Fibroblast of skin of scalp (primary cell): ENCODE results near the gene TRIM62. TPM values are rescaled to one million over a fixed set of nuclear protein-coding genes. Genes with fewer than 3 reads are reported as not detected.

Experiments used
- DNase-seq: peaks from one replicate; pipeline ENCODE4 v3.0.0-alpha.2; 2013
- polyA plus RNA-seq, 2 experiments: library from polyadenylated mRNA; unstranded; fragments of 120-200 nt; gene quantifications; one replicate each; pipeline ENCODE4 v1.2.1, GENCODE V29; 2013; ENCODE audit not compliant: insufficient read length in 2 of 2

TRIM62 gene
- polyA plus RNA-seq (2013, experiment 1 of 2; ENCODE audit: insufficient read length), result 5.1 TPM
- 5.7 TPM for polyA plus RNA-seq (2013, experiment 2 of 2; ENCODE audit: insufficient read length)

DNA sequence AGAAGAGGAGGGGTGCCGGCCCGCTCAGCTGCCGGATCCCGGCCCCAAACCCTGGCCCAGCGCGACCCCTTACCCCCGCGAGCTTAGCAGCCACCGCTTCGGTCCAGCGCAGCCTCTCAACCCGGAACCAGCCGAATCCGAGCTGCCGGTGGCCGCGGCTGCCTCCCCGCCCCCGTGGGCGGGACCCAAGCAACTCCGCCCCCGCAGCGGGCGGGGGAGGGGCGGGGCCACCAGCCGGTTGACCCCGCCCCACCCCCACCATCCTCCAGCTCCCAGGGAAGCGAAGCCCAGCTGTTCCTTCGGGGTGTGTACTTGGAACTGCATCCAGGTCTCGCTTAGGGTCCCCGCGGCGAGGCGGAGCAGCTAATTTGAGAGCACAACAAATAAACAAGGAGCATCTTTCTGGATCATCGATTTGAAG, at the start of gene TRIM62:
TRIM62 (minus strand) TSS at position 123 of the 421 bp plus-strand sequence. CDS start 611 bp downstream, outside the sequence.
- peak; percentile 88 for DNase-seq

DNA sequence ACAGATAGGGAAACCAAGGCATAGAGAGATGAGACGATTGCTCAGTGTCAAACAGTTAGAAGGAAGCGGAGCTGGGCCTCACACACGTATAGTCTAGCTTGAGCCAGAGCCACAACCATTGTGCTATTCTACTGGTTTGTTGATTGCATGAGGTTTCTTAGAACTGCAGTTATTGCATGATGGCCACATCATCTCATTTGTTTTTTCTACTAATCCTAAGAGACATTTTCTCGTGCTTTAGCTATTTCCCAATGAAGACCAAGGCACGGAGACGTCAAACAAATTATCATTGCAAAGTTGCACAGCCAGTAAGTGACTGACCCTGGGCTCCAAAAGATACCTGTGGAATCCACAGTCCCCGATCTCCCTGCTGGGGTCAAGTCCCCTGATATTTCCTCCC, 49.3 kb upstream of the TRIM62 start:
- DNase-seq, result no peak

DNA sequence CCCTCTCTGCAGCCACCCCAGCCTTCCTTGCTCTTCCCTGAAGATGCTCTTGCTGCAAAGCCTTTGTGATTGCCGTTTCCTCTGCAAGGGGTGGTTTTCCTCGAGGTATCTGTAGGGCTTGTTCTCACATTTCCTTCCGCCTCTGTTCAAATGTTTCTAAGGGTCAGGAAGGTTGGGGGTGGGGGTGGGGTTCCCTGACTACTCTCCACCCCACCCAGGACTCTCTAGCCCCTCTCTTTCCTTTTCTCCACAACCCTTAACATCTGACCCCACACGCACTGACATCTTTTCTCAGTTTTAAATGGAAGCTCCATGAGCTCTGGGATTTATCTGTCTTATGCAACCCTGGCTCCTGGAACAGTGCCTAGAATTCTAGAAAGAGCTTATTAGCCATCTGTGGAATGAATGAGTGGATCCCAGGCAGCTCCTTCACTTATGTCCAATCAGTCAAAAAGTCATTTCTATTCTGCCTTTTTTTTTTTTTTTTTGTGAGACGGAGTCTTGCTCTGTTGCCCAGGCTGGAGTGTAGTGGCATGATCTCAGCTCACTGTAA, 47.2 kb upstream of the TRIM62 start:
- peak; percentile 94 for DNase-seq

DNA sequence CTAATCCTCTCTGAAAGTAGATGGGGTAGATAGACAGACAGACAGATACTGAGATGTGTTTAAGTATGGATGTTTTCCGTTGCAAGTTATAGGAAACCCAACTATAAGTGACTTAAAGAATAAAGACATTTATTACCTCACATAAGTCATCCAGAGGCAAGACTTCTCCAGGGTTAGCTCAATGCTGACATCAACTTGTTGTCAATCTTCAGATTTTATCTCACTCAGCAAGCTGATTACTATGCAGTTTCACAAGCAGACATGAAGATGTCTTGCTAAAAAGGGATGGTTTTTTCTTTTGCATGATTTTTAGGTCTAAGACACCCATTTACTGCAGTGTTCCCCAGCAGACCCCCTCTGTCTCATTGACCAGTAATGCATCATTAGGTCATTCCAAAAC, 43.7 kb upstream of the TRIM62 start:
- DNase-seq, result no peak

DNA sequence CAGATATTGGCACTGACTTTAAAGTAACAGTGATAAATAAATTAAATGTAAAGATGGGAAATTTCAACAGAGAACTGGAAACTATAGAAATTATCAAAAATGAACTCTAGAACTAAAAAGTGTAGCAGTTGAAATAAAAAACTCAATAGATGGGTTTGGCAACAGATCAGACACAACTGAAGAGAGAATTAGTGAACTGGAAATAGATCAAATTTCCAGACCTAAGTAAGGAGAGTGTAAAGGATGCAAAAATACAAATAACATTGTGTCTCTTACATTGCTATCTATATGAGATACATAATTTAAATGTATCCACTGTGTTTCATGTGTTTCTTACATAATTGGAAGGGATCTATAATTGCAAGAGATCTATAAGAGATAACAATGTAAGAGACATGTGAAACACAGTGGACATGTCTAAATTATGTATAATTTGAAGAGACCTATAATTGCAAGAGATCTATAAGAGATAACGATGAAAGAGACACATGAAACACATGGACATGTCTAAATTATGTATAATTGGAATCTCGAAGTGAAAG, 42.4 kb upstream of the TRIM62 start:
- no peak for DNase-seq

DNA sequence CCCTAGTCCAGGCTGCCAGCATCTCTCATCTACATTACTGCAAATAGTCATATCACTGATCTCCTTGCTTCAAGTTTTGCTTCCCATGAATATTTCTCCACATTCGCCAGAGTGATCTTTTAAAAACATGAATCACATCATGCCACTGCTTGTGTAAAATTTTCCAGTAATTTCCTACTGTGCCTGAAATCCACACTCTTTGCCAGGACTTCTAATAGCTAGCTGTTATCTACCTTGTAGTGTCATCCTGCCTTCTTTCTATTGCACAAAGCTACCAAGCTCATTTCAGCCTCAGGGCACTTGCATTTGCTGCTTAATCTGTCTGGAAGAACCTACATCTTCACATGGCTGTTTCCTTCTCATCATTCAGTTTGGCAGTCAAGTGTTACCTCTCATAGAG, 40.5 kb upstream of the TRIM62 start:
- DNase-seq, result no peak

DNA sequence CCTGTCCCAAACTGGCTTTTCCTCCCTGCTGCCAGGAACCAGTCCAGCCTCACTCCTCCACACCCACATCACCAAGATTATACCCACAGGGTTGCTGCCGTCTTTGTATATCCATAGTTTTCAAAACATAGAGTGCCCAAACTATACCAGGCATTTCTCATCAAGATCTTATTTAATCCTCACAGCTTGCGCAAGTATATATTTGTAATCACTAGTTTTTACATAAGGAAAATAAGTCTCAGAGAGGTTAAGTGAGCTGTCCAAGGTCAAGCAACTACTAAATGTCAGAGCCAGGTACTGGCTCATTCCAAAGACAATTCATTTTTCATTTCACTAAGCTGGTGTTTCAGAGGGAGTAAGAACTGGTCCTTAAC, 39.5 kb upstream of the TRIM62 start:
- DNase-seq, result no peak

DNA sequence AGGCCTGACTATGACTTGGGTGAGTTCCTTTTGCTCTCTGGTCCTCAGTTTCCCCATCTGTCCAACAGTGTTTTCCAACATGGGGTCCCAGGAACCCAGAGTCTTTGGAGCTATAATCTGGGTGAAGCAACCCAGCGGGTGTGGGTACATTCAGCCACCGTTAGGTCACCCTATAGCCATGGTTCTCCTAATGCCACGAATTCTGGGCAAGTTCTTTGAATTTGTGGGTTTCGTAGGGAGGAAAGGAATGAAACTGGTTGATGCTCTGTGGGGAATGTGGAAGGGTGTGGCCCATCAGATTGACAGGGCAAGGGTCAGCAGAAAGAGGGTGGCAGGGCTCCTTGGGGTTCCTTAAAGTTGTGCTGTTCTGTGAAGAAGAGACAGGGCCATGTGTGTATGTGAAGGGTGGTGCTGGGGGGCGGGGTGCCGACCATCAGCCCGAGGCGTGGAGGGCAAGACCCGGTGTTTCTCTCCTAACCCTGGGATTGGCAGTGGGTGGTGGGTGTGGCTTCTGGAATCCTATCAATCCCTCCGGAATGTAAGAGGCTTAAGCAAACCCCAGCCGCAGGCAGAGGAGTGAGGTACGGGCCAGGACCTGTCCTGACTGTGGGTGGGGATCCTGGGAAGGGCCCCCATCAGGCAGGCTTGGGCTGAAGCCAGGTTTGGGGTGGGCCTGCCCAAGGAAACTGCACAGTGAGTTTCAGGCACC, 39.0 kb upstream of the TRIM62 start:
- no peak for DNase-seq

DNA sequence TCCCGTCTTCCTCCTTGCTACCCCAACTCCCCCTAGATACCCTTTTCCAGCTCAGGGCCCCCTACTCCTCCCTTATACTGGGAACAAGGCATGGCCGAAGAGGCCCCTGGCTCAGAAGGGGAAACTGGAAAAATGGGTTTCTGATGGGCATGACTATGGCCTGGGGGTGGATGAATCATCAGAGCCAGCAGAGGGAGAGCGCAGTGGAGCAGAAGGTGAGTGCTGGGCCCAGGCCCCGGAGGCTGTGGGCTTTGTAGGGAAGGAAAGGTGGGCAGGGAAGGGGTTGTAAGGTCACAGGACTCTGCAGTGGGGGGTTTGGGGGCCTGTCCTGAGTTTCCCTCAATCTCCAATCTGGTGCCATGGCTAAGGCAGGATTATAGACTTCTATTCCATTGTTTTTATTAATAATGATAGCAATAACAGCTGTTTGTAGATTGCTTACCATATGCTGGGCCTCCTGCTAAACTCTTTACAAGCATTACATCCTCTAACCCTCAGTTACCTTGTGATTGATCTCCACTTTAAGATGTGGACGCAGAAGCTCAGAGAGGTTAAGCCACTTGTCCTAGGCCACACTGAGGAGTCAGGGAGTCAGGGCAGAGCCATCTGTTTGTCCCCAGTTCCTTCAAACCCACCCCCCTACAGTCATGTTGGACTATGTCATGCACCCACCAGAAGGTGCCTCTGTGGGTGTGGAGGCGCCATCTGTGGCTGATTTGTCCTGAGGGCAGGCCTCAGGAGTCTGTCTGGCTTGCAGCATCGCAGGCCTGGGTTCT, 38.2 kb upstream of the TRIM62 start:
- DNase-seq, result no peak

DNA sequence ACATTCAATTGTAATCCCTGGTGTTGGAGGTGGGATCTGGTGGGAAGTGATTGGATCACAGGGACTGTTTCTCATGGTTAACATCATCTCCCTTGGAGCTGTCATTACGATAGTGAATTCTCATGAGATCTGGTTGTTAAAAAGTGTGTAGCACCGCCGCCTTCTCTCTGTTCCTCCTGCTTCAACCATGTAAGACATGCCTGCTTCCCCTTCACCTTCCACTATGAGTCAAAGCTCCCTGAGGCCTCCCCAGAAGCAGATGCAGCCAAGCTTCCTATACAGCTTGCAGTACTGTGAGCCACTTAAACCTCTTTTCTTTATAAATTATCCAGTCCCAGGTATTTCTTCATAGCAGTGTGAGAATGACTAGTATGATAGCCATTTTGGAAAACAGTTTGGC, 30.1 kb upstream of the TRIM62 start:
- no peak for DNase-seq

DNA sequence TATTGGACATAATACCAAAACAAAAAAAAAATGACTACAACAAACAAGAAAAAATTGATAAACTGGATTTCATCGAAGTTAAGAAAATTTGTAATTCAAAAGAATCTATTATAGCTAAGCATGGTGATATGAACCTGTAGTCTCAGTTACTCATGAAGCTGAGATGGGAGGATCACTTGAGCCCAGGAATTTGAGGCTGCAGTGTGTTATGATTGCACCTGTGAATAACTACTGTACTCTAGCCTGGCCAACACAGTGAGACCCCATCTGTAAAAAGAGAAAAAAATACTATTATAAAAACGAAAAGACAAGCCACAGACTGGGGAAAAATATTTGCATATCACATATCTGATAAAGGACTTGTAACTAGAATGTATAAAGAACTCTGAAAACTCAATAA, 24.5 kb upstream of the TRIM62 start:
- no peak for DNase-seq

DNA sequence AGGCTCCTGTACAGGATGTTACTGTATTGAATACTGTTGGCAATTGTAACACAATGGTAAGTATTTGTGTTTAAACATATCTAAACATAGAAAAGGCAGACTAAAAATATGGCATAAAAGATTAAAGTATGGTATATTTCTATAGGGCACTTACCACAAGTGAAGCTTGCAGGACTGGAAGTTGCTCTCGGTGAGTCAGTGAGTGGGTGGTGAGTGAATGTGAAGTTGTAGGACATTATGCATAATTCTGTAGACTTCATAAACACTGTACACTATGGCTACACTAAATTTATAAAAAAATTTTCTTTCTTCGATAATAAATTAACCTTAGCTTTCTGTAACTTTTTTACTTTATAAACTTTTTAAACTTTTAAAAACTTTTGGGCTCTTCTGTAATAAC, 13.7 kb upstream of the TRIM62 start:
- no peak for DNase-seq

DNA sequence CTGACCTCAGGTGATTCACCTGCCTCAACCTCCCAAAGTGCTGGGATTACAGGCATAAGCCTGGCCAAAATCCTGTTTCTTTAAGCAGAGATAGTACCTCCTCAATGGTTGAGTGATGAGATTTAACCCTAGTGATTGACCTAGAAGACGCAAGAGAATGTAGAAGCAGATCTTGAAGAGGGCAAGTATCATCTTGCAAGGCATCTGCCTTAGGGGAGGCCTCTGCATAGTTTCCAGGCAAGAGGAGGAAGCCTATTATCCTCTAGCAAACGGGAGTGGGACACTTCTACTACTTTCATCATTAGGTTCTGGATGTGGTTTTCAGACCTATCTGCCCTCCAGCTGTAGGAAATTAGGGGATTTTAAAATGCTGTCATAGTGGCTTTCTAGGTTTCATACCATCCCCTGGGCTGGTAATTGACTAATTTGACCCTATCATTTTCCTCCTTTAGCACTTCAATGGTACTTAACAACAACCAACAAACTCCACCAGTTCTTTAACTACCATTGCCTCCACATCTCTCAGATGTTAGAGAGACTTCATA, 10.0 kb upstream of the TRIM62 start:
- no peak for DNase-seq

DNA sequence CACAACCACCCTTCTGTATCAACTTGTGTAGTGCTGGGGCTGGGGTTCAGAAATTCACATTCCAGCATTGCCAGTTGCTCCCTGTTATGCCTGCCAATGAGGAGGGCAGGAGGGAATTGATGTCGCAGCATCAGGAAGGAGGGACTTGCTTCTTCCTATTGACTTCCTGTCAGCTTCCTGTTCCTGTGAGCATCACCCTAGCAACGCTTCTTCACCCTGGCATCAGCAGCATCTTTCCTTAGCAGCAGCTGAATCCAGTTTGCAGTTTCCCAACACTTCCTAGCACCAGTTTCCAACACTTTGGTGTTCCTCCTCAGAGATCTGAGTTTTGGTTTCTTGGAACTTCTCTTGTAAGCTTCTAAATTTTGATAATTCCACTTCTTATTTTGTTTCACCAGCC, 8.9 kb upstream of the TRIM62 start:
- no peak for DNase-seq

DNA sequence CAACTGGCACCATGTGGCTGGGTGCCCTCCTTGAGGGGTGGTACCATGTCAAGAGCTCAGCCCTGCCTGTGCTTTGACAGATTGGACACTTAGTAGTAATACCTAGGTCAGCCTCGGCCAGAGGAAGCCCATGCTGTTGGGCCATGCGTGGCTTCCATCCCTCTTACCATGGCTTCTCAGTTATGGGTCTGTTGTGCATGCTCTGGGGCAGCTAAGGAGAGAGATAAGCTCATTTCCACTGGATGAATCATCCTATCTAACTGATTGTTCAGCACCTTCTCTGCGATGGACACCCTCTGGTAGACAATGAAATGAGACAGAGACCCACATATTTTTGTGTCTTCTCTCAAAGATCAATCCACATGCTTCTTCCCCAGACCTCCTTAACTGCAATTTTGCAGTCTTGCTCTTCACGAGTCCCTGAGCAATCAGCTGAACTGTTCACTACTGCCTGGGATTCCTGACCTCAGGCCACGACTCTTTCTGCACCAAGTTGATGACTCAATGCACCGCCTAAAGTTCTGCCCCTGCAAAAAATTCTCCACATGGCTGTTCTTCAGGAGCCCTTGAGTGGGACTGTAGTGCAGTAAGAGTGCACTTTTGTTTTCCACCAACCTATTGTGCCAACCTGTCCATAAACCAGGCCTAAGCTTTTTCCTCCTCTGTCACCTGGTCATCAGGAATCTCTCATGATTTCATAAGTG, 6.9 kb upstream of the TRIM62 start:
- DNase-seq, result no peak

DNA sequence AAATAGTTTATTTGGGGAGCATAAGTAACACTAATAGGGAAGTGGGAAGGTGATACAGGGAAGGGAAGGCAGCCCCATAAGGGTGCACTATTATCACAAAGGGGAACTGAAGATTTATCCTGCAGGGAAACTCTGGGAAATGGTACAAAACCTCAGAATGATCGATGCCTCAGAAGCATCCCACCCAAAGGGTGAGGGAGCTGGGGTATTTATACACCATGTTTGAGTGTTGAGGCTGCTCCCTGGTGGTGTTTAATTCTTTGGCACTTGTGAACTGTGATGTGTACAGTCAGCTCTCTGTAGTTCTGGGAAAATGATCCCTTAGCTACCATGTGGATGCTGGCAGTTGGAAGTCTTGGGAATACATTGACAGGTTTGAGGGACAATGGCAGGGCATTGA, 5.1 kb upstream of the TRIM62 start:
- no peak for DNase-seq

DNA sequence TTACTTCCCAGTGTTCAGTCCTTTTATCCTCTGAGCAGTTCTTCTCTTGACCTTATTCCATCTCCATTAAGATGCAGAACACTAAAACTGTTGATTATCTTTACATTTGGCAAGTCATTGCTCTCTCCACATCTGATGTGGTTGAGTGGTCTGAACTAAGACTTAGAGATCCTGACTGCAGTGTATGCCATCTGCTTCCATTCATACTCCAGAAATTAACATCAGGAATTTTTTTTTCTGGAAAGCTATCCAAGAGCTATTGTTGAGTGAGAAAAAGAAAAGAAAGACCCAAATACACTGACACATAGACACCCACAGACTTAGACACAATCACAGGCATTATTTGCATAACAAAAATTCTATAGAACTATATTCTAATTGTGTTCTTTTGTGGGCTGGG, 3.7 kb upstream of the TRIM62 start:
- no peak for DNase-seq

DNA sequence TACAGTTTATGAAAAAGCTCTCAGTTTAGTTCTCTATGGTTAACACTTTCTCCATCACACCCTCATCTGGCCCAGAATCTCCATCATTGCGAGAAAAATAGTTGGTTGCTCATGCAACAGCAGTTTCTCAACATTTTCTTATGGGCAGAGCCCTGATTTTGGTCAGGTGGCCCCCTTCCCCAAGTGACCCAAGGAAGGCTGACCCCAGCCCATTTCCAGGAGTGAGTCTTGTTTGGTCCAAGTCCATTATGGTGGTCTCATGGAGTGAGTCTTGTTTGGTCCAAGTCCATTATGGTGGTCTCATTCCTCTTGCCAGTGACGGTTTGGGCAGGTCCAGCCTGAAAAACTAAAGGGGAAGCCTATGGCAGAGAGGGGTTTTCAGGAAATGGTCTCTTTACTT, 1.5 kb upstream of the TRIM62 start:
- no peak for DNase-seq

DNA sequence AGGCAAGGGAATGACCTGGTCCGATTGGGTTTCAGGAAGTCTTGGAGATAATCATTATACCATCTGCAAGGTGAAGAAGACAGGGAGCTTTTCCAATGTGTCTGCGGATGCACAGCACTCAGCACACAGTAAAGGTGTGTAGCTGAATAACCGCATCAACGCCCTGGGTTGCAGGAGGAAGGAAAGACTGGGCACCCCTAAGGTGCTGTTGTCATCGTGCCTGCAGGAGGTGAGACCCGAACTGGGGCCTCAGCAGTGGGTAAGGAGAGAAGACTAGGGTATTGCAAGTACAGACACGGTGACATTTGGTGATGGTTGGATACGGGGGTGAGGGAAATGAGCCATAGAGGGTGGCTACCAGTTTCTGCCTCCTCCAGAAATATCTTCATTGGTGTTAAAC, 1.1 kb upstream of the TRIM62 start:
- no peak for DNase-seq

DNA sequence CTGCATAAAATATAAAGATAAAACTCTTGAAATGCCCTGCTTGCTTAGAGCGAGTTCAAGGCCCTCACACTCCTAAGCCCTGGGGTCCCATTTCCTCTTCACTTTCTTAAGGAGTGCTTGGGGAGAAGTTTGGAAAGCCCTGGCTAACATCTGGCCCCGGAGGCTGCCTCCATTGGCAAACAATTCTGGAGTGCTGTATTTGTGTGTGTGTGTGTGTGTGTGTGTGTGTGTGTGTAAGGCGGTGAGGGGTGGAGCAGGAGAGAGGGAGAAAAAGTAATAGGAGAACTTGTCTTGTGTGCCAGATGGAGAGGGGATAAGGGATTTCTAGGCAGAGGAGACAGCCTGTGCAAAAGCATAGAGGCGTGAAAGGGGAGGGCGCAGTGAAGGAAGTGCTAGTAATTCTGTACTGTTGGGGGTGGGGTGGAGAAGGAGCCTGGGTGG, 578 bp upstream of the TRIM62 start:
- peak; percentile 35 for DNase-seq

DNA sequence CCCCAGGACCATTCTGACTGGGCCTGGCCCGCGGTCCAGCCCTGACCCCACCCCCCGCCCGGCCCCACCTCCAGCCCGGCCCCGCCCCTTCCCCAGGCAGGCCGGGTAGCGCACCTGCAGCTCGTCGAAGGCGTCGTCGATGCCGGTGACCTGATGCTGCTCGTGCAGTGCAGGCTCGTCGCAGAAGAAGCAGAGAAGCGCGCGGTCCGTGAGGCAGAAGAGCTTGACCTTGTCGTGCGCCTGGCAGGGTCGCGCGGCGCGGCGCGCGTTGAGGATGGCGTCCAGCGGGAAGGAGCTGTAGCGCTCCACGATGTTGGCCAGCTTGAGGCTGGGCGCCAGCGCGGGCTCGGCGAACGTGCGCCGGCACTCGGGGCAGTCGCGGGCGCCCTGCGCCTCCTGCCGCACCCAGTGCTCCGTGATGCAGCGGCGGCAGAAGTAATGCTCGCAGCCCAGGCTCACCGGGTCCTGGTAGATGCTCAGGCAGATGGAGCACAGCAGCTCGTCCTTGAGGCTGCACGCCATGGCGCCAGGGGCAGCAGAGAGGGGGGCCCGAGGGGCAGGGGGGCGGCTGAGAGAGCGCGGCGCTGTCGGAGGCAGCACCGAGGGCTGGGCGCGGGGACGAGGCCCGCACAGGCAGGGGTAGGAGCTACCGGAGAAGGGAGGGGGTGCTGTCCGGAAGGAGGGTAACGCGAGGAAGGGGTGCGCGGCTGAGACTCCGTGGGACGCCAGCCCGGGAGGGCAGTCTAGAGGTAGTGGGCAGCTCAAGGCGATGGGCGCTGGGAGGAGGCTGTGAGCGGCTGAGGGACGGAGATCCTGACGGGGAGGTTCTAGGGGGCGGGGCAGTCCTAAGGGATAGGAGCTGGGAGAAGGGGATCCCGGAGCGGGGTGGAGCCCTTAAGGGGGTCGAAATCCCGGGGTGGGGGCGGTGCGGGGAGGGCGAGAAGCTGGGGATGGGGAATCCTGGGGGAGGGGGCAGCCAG, 642 bp downstream of the TRIM62 start:
- DNase-seq, result peak; percentile 38
